OCI-LY1 (cell line): ENCODE data around the gene MICB.
"Not testable (repeated sequence)": the region's sequence is repeated elsewhere in the genome, so short reads cannot be mapped to it uniquely, and the experiment has no call there.

Source experiments
- H2AFZ ChIP-seq: fragments of 200-600 bp; sonication (generic), shearing (Covaris generic); 2 replicates; pipeline ENCODE4 v1.6.0; 2014; ENCODE audit warnings: antibody characterized with exemption, mild to moderate bottlenecking, low read length
- H3F3A ChIP-seq: fragments of 200-600 bp; sonication (generic), shearing (Covaris generic); 2 replicates; pipeline ENCODE4 v1.6.0; 2014; ENCODE audit warnings: mild to moderate bottlenecking, antibody characterized with exemption, low read length, moderate library complexity; ENCODE audit not compliant: insufficient read depth
- H3K27ac ChIP-seq: fragments of 200-600 bp; sonication (generic); 2 replicates; pipeline ENCODE4 v1.5.1; 2014; ENCODE audit warnings: low read length, mixed run types, mild to moderate bottlenecking, low read depth; ENCODE audit not compliant: poor library complexity, severe bottlenecking
- H3K27me3 ChIP-seq: fragments of 200-600 bp; sonication (generic); 2 replicates; pipeline ENCODE4 v1.6.0; 2014; ENCODE audit warnings: antibody characterized with exemption, mild to moderate bottlenecking, low read length, moderate library complexity; ENCODE audit not compliant: insufficient read depth
- H3K36me3 ChIP-seq: fragments of 200-600 bp; sonication (generic); 2 replicates; pipeline ENCODE4 v1.6.1; 2014; ENCODE audit warnings: mild to moderate bottlenecking, antibody characterized with exemption, low read length, moderate library complexity, mixed read lengths; ENCODE audit not compliant: insufficient read depth
- H3K4me1 ChIP-seq: fragments of 200-600 bp; sonication (generic); 2 replicates; pipeline ENCODE4 v1.5.1; 2014; ENCODE audit warnings: mild to moderate bottlenecking, low read length, moderate library complexity; ENCODE audit not compliant: insufficient read depth, severe bottlenecking
- H3K4me2 ChIP-seq: fragments of 200-600 bp; sonication (generic), shearing (Covaris generic); 2 replicates; pipeline ENCODE4 v1.6.1; 2014; ENCODE audit warnings: low read length
- H3K4me3 ChIP-seq: fragments of 200-600 bp; sonication (generic); 2 replicates; pipeline ENCODE4 v1.5.1; 2014; ENCODE audit warnings: low read length, low read depth, mild to moderate bottlenecking, mixed read lengths; ENCODE audit not compliant: poor library complexity, severe bottlenecking
- H3K79me2 ChIP-seq: fragments of 200-600 bp; shearing (Covaris generic); 2 replicates; pipeline ENCODE4 v1.6.1; 2016; ENCODE audit warnings: mixed run types, low read length, mixed read lengths; ENCODE audit not compliant: insufficient read depth
- H3K9ac ChIP-seq: fragments of 200-600 bp; sonication (generic), shearing (Covaris generic); 2 replicates; pipeline ENCODE4 v1.6.1; 2014; ENCODE audit warnings: mild to moderate bottlenecking, low read length, mixed read lengths
- H3K9me2 ChIP-seq: fragments of 200-600 bp; sonication (generic), shearing (Covaris generic); 2 replicates; pipeline ENCODE4 v1.6.1; 2014; ENCODE audit warnings: low read depth, mild to moderate bottlenecking, low read length, mixed read lengths
- H3K9me3 ChIP-seq: fragments of 200-600 bp; shearing (Covaris generic); 2 replicates; pipeline ENCODE4 v1.6.1; 2014; ENCODE audit warnings: low read length, mixed read lengths
- H4K20me1 ChIP-seq: fragments of 200-600 bp; sonication (generic), shearing (Covaris generic); 2 replicates; pipeline ENCODE4 v1.6.0; 2016; ENCODE audit warnings: mild to moderate bottlenecking, low read length; ENCODE audit not compliant: insufficient read depth
- EZH2 ChIP-seq: fragments of 200-600 bp; sonication (generic), shearing (Covaris generic); IDR thresholded peaks from 2 replicates; pipeline ENCODE4 v1.8.0; 2017; ENCODE audit warnings: borderline replicate concordance, mixed run types, mild to moderate bottlenecking, antibody characterized with exemption, low read length, moderate library complexity, mixed read lengths
- TF ChIP-seq, protein P1 (sequence below): fragments of 200-600 bp; sonication (generic), shearing (Covaris generic); IDR thresholded peaks from 2 replicates; pipeline ENCODE4 v1.5.1; 2017; ENCODE audit warnings: mild to moderate bottlenecking, antibody characterized with exemption, low read length, moderate library complexity, mixed read lengths

MICB gene

DNA sequence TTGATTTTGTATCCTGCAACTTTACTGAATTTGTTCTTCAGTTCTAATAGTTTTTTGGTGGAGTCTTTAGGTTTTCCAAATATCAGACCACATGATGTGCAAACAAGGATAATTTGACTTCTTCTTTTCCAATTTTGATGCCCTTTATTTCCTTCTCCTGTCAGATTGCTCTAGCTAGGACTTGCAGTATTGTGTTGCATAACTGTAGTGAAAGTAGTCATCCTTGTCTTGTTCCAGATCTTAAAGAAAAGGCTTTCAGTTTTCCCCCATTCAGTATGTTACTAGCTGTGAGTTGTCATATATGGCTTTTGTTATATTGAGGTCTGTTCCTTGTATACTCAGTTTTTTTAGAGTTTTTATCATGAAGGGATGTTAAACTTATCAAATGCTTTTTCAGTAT, 4.6 kb downstream of the MICB start:
- no peak for TF ChIP-seq EZH2
- TF ChIP-seq, protein P1, sequence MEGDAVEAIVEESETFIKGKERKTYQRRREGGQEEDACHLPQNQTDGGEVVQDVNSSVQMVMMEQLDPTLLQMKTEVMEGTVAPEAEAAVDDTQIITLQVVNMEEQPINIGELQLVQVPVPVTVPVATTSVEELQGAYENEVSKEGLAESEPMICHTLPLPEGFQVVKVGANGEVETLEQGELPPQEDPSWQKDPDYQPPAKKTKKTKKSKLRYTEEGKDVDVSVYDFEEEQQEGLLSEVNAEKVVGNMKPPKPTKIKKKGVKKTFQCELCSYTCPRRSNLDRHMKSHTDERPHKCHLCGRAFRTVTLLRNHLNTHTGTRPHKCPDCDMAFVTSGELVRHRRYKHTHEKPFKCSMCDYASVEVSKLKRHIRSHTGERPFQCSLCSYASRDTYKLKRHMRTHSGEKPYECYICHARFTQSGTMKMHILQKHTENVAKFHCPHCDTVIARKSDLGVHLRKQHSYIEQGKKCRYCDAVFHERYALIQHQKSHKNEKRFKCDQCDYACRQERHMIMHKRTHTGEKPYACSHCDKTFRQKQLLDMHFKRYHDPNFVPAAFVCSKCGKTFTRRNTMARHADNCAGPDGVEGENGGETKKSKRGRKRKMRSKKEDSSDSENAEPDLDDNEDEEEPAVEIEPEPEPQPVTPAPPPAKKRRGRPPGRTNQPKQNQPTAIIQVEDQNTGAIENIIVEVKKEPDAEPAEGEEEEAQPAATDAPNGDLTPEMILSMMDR: no peak

DNA sequence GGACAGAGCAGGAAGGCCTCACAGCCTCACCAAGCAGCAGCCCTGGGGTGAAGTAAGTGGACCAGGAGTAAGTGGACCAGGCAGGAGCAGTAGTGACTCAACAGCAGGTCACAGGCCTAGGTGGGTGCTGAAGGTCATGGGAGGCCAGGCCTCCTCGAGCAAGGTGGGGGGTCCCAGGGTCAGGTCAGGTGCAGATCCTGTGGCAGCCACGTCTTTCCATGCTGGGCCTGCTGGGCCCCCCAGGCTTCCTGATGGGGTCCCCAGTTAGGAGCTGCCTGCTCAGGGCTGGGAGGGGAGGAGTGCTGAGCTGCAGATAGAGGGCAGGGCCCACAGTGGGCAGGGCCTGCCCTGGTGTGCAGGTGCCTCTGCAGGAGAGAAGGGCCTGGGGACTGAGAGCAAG, 11.1 kb downstream of the MICB start:
- not testable (repeated sequence) for H3K4me2 ChIP-seq, H3F3A ChIP-seq, H4K20me1 ChIP-seq, H3K9me2 ChIP-seq, H3K27ac ChIP-seq, H3K79me2 ChIP-seq, H3K9me3 ChIP-seq, H3K27me3 ChIP-seq, H3K9ac ChIP-seq, H2AFZ ChIP-seq, H3K4me3 ChIP-seq, H3K4me1 ChIP-seq
- peaks cover 57% of the 10 kb centered on the region for H3K36me3 ChIP-seq

More for the DNA sequence above, 4.6 kb downstream of the MICB start:
- 0 out of 2 replicates have a peak, but pooled peaks cover 3% of the 10 kb centered on the region for H3K9me3 ChIP-seq
- peaks cover 58% of the 10 kb centered on the region for H3K79me2 ChIP-seq
- no peak overlapping the region for H3K4me3 ChIP-seq
- H3K27ac ChIP-seq: no peak overlapping the region
- no peaks in the 10 kb centered on the region for H3F3A ChIP-seq
- H3K4me1 ChIP-seq: peaks cover 8% of the 10 kb centered on the region
- H3K27me3 ChIP-seq: no peaks in the 10 kb centered on the region
- peaks cover 36% of the 10 kb centered on the region for H3K36me3 ChIP-seq
- H3K9ac ChIP-seq: no peak overlapping the region
- no peaks in the 10 kb centered on the region for H3K9me2 ChIP-seq
- H2AFZ ChIP-seq: no peak overlapping the region
- H3K4me2 ChIP-seq: no peak overlapping the region
- no peaks in the 10 kb centered on the region for H4K20me1 ChIP-seq

DNA sequence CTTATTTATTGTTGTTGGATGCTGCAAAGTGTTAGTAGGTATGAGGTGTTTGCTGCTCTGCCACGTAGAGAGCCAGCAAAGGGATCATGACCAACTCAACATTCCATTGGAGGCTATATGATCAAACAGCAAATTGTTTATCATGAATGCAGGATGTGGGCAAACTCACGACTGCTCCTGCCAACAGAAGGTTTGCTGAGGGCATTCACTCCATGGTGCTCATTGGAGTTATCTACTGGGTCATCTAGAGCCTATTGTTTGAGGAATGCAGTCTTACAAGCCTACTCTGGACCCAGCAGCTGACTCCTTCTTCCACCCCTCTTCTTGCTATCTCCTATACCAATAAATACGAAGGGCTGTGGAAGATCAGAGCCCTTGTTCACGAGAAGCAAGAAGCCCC, 12.1 kb downstream of the MICB start:
- Histone ChIP-seq H3K4me1 (no peaks in the 10 kb centered on the region), H3F3A (no peaks in the 10 kb centered on the region), H3K4me2 (no peak overlapping the region), H2AFZ (no peak overlapping the region), H3K27me3 (no peaks in the 10 kb centered on the region), H3K4me3 (no peak overlapping the region), H3K9me3 (no peaks in the 10 kb centered on the region), H3K79me2 (no peaks in the 10 kb centered on the region), H3K9ac (no peak overlapping the region), H4K20me1 (no peaks in the 10 kb centered on the region), H3K36me3 (peaks cover 57% of the 10 kb centered on the region), H3K9me2 (no peaks in the 10 kb centered on the region), H3K27ac (no peak overlapping the region)
- TF ChIP-seq EZH2: no peak
- TF ChIP-seq, protein P1: no peak

DNA sequence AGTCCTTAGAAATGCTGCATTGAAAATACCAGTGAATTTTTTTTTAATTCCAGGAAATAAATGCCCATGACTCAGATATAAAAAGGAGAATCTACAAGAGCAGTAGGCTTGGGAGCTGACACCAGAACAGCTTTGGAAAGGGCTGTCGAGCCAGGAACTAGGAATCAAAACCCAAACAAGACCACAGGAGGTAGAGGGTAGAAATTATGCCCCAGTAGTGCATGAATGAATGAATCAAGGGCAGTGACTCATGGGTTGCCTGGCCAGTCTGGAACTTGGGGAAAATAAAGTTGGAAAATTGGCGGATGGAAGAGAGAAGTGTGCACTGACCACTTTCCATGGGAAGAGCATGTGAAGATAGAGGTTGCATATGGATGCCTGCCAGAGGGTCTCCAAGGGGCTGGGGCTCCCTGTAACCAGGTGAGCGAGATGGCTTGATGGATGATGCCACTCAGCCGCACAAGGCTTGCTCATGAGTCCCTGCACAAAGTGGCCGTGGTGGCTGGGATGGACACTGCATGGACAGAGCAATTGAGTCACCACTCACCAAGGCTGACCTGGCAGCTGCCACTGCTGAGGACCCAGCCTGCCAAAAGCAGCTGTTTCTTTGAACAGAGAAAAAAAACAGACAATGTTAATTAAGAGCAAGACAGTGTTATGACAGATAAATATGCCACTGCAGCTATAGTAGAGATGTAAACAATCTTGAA, 15.7 kb downstream of the MICB start:
- Histone ChIP-seq H3K4me3 (no peak overlapping the region), H2AFZ (no peak overlapping the region), H3K9ac (no peak overlapping the region), H3K9me2 (no peaks in the 10 kb centered on the region), H4K20me1 (no peaks in the 10 kb centered on the region), H3K4me2 (no peak overlapping the region), H3K79me2 (no peaks in the 10 kb centered on the region), H3K9me3 (no peaks in the 10 kb centered on the region), H3K27me3 (no peaks in the 10 kb centered on the region), H3K36me3 (peaks cover 24% of the 10 kb centered on the region), H3F3A (no peaks in the 10 kb centered on the region), H3K4me1 (no peaks in the 10 kb centered on the region), H3K27ac (no peak overlapping the region)
- no peak for TF ChIP-seq EZH2
- TF ChIP-seq, protein P1: no peak
